Activated CD4-positive, alpha-beta memory T cell treated with anti-CD3 and anti-CD28 coated beads, Interleukin-2, amount 10 ng/mL, durations not matched to agents 7 days and 5 days (primary cell): Measurements from ENCODE around the gene FZR1. TPM values are rescaled to one million over a fixed set of nuclear protein-coding genes. Genes with fewer than 3 reads are reported as not detected.
"Not testable (repeated sequence)": the region's sequence is repeated elsewhere in the genome, so short reads cannot be mapped to it uniquely, and the experiment has no call there.

Experiments
- CTCF ChIA-PET: fragments of 350-600 bp; sonication (Branson Sonifier 250); formaldehyde crosslinking; loops from one replicate; lab custom pipeline; 2021; ENCODE audit warnings: antibody characterized with exemption, inconsistent platforms; lab: Charles Lee
- POLR2A ChIA-PET: fragments of 350-600 bp; sonication (Branson Sonifier 250); formaldehyde crosslinking; loops from one replicate; lab custom pipeline; 2021; ENCODE audit warnings: antibody characterized with exemption; lab: Charles Lee
- DNase-seq: peaks from one replicate; pipeline ENCODE4 v3.0.0-alpha.2; 2020
- H3K27ac Mint-ChIP-seq: one replicate; pipeline ENCODE4 v1.8.0; 2021; ENCODE audit warnings: mild to moderate bottlenecking, mixed read lengths
- H3K27me3 Mint-ChIP-seq: one replicate; pipeline ENCODE4 v1.8.0; 2021; ENCODE audit warnings: mixed read lengths
- H3K36me3 Mint-ChIP-seq: one replicate; pipeline ENCODE4 v1.8.0; 2021; ENCODE audit warnings: low read depth, mixed read lengths
- H3K4me1 Mint-ChIP-seq: one replicate; pipeline ENCODE4 v1.8.0; 2021; ENCODE audit warnings: mixed read lengths
- H3K4me3 Mint-ChIP-seq: one replicate; pipeline ENCODE4 v1.8.0; 2021; ENCODE audit warnings: mild to moderate bottlenecking, mixed read lengths
- H3K9me3 Mint-ChIP-seq: one replicate; pipeline ENCODE4 v1.8.0; 2021; ENCODE audit warnings: mixed read lengths
- total RNA-seq, 2 experiments: library from RNA; stranded (reverse); gene quantifications; one replicate each; pipeline ENCODE4 v1.2.3, GENCODE V29; 2021

The FZR1 gene
- total RNA-seq, 2 experiments from 2014 or later, result 72.2 to 75.6 TPM

DNA sequence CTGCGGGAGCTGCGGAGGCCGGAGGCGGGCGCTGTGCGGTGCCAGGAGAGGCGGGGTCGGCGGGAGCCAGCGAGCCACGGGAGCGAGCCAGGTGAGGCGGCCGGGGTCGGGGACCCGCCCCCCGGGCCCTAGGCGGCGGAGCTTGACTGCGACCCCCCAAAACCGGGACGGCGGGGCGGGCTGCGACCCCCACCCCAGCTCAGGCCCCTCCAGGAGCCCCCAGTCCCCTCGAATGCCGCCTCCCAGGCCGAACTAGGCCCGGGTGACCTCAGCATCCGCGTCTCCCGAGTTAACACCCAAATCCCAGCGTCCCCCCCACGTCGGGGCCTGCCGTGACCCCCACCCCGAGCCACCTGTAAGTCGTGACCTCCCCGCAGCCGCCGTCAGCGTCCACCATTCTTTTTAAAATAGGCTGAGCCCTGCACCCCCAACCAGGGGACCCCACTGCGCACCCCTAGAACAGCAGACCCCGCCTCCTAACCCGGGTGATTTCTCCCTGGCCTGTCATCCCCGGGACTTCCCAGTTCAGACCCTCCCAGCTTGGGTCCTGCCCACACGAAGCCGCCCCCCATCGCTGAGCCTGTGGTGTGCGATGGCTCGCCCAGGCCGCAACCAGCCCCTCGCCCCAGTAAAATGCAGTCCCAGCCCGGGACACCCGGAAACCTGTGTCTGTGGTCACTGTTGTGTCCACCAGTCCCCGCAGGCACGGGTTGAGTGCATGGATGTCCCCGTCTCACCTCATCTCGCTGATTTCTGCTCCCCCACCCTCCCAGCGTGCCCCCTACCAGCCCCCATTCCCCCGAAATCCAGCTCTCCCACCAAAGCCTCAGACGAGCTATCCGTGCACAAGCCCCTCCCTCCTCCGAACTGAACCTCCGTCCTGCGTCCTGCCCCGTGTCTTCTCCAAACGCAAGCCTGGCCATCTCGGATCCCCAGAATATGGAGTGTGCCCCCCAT lies 551 bp downstream of the FZR1 start:
- CTCF ChIA-PET, result no interaction called here
- Mint-ChIP-seq H3K36me3 (peaks cover 33% of the 10 kb centered on the region), H3K4me1 (peaks cover 41% of the 10 kb centered on the region), H3K27me3 (no peaks in the 10 kb centered on the region), H3K4me3 (peak overlapping the region; percentile 88), H3K9me3 (no peaks in the 10 kb centered on the region), H3K27ac (peak overlapping the region; percentile 84)
- peak; percentile 38 for DNase-seq
- POLR2A ChIA-PET, result interaction anchor here (0.6 to 1.9 kb wide), 6 partner anchors 10 to 330 kb away, joined by 3 to 8 read pairs (median 4); partner anchors contain the start of gene MFSD12

DNA sequence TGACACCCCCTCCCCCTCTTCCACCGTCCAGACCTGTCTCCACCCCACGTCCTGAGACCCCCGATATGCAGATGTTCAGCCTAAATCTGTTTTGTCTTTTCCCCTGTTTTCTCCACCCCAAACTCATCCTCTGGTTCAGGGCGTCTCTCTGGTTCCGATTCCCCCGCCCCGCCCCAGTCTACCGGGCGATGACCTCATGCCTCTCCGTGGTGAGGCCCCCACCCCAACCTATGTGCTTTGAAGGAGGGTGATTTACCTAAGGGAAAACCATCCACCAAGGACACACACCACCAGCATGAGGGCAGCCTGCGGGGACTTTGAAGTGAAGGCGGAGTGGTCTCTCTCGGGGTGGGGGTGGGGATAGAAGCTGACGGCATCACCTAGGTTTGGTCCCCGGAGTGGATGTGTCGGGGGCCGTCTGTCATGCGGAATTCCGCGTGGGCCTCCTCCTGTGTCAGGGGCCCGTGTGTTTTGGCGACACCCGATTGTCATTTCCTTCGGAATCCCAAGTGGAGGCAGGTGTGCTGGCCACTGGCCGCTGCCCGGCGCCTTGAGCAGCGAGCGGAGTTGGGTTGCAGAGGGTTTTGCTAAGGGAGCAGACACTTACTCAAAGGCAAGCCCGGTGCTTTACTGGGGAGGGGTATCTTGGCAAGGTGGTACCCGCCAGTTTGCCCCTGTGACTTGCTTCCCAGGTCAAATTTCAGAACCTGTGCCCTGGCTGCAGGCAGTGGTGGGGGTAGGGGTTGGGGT lies 1.4 kb downstream of the FZR1 start:
- CTCF ChIA-PET, result no interaction called here
- Mint-ChIP-seq H3K36me3 (peaks cover 33% of the 10 kb centered on the region), H3K4me3 (peak overlapping the region; percentile 88), H3K27ac (peak overlapping the region; percentile 84), H3K9me3 (no peaks in the 10 kb centered on the region), H3K4me1 (peaks cover 41% of the 10 kb centered on the region), H3K27me3 (no peaks in the 10 kb centered on the region)
- peak; percentile 47 for DNase-seq
- POLR2A ChIA-PET, result interaction anchor here (1.0 to 1.6 kb wide), 3 partner anchors 10 to 331 kb away, joined by 4 to 8 read pairs (median 5); partner anchors contain the start of gene MFSD12

DNA sequence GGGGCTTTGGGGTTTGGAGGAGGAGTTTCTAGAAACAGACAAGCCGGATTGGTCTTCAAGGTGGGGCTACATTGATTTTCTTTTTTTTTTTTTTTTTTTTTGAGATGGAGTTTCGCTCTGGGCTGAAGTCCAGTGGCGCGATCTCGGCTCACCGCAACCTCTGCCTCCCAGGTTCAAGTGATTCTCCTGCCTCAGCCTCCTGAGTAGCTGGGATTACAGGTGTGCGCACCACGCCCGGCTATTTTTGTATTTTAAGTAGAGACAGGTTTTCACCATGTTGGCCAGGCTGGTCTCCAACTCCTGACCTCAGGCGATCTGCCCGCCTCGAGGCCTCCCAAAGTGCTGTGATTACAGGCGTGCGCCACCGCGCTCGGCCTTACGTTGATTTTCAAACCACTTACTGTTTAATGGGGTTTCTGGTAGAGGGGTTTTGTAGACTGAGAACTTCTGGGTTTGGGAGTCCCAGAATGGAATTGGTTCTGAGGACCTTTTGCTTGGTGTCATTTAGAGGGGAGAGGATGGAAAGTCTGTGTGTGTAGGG lies 2.1 kb downstream of the FZR1 start:
- Mint-ChIP-seq H3K4me3 (peak overlapping the region; percentile 88), H3K36me3 (peaks cover 33% of the 10 kb centered on the region), H3K4me1 (peaks cover 41% of the 10 kb centered on the region), H3K27ac (peak overlapping the region; percentile 11)
- POLR2A ChIA-PET, result interaction anchor here (0.6 kb wide), 1 partner anchor 29 kb away, joined by 3 read pairs; no protein-coding TSS in a partner anchor
- not testable (repeated sequence) for DNase-seq, H3K9me3 Mint-ChIP-seq, H3K27me3 Mint-ChIP-seq
- CTCF ChIA-PET, result interaction anchor here (0.7 kb wide), 1 partner anchor 77 kb away, joined by 5 read pairs; the partner anchor contains the start of gene GIPC3

DNA sequence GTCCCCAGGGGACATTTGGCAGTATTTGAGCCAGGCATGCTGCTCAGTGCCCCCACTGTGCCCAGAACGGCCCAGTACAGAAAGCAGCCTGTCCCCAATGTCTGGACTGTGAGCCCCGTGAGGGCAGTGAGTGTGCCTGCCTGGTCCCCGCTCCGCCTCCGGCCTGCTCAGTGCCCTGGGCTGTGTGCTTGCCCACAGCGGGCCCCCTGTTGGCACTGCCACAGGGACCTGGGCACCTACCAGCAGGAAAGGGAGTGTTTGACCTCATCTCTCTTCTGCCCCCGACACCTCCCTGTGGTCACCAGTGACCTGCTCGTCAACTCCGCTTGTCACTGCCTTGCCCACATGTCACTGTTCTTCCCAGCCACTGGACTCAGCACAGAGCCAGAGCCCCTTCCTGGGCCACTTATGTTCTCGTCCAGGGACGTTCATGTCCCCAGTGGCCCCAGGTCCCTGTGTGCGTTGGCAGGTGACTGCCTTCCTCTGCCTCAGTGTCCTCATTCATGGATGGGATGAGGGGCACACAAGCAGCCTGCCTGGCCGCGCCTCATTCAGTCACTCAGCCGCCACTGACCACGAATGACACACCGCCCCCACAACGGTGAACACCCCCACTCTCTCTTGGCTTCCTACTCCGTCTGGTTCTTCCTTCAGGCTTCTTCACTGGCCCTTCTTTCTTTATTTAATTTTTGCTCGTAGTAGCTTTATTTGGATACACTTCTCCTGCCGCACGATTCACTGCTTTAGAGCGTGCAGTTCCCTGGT lies 2.8 kb downstream of the FZR1 start:
- CTCF ChIA-PET, result interaction anchor here (0.7 kb wide), 2 partner anchors 14 to 77 kb away, joined by 3 to 5 read pairs; partner anchors contain the start of gene GIPC3
- no peak overlapping the region for H3K27ac Mint-ChIP-seq
- H3K4me3 Mint-ChIP-seq, result peak overlapping the region; percentile 88
- peaks cover 33% of the 10 kb centered on the region for H3K36me3 Mint-ChIP-seq
- H3K27me3 Mint-ChIP-seq, result no peaks in the 10 kb centered on the region
- POLR2A ChIA-PET, result interaction anchor here (0.6 kb wide), 1 partner anchor 30 kb away, joined by 3 read pairs; no protein-coding TSS in a partner anchor
- H3K9me3 Mint-ChIP-seq, result no peaks in the 10 kb centered on the region
- peaks cover 44% of the 10 kb centered on the region for H3K4me1 Mint-ChIP-seq
- DNase-seq, result no peak

DNA sequence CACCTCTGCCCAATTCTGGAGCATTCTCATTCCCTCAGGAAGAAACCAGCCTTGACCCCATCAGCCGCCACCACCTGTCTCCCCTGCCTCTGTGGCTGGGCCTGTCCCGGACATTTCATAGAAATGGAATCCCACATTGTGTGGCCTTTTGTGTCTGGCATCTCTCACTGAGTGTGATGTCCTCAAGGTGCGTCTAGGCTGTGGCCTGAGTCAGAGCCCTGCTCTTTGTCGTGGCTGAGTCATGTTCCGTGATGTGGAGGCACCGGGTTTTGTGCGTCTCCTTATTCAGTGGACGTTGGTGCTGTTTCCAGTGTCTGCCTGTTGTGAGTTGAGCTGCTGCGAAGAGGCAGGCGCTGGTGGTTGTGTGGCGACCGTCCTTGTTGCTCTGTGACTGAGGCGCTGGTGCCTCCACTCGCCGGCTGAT lies 3.5 kb downstream of the FZR1 start:
- H3K9me3 Mint-ChIP-seq, result no peaks in the 10 kb centered on the region
- H3K27me3 Mint-ChIP-seq, result no peaks in the 10 kb centered on the region
- POLR2A ChIA-PET, result interaction anchor here (1.0 kb wide), 1 partner anchor 9 kb away, joined by 4 read pairs; the partner anchor contains the start of gene DOHH
- DNase-seq, result no peak
- peaks cover 33% of the 10 kb centered on the region for H3K36me3 Mint-ChIP-seq
- peak overlapping the region; percentile 27 for H3K27ac Mint-ChIP-seq
- CTCF ChIA-PET, result interaction anchor here (0.7 kb wide), 1 partner anchor 15 kb away, joined by 3 read pairs; no protein-coding TSS in a partner anchor
- H3K4me3 Mint-ChIP-seq, result peak overlapping the region; percentile 25
- peaks cover 40% of the 10 kb centered on the region for H3K4me1 Mint-ChIP-seq

DNA sequence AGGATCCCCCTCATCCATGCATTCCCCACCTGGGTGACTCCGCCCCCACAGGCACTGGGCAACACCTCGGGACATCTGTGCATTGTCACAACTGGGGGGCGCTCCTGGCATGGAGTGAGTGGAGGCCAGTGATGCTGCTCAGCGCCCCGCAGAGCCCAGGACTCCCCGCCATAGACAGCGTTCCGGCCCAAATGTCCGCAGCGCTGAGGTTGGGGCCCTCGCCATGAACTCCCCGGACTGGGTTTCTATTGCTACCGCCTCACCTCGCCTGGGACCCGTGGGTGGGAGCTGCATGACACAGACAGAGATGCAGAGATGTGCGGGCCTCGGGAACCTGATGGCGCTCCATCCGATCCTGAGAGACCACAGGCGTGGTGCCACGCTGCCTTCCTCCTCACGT lies 4.6 kb downstream of the FZR1 start:
- H3K4me1 Mint-ChIP-seq, result peaks cover 35% of the 10 kb centered on the region
- CTCF ChIA-PET, result no interaction called here

DNA sequence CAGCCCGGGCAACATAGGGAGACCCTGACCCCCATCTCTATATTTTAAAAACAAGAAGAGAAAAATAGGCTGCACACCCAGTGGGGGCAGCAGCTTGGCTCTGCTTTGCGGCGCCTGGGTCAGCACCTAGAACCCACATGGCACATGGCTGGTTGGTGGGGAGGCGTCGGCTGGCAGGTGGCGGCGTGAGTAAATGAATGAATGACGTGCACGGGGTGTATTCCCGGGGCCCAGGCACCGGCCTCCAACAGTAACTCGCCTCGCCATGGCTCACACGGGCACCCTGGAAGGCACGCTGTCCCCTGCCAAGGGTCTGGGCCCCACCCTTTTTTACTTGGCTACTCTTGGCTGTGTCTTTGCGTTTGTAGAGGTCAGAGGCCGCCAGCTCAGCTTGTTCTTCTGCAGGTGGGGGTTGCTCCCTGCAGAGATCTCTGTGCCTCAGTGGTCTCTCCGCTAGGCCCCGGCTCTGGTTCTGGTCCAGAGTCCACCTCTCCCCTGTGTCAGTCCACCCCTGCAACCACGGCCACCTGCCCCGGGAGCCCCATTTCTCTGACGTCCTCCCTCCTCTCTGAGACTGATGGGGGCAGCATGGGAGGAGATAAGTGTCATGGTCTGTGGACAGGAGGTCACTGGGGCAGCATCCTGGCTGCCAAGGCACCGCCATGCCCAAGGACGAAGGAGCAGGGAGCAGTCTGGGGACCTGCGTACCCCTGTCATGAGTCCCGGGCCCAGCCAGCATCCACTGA lies 5.6 kb downstream of the FZR1 start:
- Mint-ChIP-seq H3K27me3 (no peaks in the 10 kb centered on the region), H3K27ac (no peak overlapping the region), H3K4me1 (peaks cover 41% of the 10 kb centered on the region), H3K36me3 (peaks cover 32% of the 10 kb centered on the region), H3K4me3 (no peak overlapping the region), H3K9me3 (no peaks in the 10 kb centered on the region)
- DNase-seq, result no peak
- ChIA-PET CTCF (no interaction called here), POLR2A (no interaction called here)

More for the DNA sequence above, 4.6 kb downstream of the FZR1 start:
- DNase-seq, result no peak
- POLR2A ChIA-PET, result interaction anchor here (1.0 kb wide), 1 partner anchor 10 kb away, joined by 4 read pairs; the partner anchor contains the start of gene DOHH
- Mint-ChIP-seq H3K9me3 (no peaks in the 10 kb centered on the region), H3K27me3 (no peaks in the 10 kb centered on the region), H3K36me3 (peaks cover 33% of the 10 kb centered on the region), H3K4me3 (no peak overlapping the region), H3K27ac (no peak overlapping the region)

DNA sequence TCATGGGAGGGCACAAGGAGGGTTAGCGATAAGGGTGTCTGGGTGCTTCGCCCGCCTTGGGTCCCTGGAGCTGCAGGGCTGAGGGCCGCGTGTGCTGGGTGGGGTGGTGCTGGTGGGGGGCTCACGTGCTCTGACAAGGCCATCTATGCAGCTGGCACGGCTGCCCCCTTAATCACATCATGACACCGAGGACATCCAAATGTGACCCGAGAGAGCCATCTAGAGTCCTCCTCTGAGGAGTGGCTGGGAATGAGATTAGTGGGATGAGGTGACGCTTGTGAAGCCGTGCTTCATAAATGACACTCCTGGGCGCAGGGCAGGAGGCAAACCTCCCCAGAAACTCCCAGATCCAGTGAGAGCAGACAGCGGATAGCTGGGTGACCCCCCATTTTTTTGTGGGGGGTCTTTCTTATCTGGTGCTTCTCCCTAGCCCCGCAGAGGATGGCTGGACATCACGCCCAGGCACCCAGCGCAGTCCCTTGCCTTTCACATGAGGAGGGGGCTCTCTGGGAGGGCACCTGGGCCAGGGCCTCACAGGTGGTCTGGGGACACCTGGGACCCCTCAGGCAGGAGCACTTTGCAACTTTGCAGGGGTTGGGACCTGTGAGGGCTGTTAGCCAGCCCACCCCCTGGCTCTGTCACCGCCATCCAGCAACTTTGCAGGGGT lies 6.6 kb downstream of the FZR1 start:
- Mint-ChIP-seq H3K36me3 (peaks cover 25% of the 10 kb centered on the region), H3K27me3 (no peaks in the 10 kb centered on the region), H3K27ac (no peak overlapping the region), H3K4me3 (no peak overlapping the region), H3K9me3 (no peaks in the 10 kb centered on the region), H3K4me1 (peaks cover 35% of the 10 kb centered on the region)
- ChIA-PET CTCF (no interaction called here), POLR2A (no interaction called here)
- DNase-seq, result no peak

DNA sequence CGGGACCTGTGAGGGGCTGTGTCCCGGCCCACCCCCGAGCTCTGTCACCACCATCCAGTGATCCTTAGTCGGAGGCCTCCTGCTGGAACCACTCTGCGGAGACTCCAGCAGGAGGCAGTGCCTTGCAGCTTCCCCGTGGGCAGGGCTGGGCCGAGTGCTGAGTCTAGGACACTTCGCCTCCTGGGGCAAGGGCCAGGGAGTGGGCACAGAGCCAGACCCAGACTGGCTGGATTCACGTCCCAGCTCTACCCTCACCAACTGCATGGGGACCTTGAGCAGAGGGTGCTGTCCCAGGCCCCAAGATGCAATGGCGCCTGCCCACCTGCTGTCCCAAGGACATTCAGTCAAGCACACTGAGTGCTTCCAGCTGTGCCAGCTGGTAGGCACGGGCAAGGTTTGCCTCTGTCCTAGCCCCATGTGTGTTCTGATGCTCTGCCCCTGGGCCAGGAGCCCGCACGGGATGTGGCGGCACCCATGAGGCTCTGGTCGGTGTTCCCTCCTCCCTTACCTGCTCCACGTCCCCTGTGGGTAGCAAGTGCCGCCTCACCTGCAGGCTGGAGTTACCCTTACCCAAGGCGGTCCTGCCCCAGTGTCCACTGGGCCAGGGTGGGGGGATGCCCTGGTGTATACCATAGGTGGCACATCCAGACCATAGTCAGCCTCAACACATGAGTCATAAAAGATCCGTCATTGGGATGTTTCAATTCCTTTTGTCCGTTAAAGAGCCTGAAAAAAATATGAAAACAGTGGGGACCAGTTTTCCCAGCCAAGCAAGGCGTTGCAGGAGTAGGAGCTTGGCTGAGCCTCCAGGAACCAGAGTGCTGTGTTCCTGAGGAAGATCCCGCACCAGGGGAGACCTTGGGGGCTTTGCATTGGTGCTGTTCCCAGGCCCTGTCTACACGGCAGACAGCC lies 7.4 kb downstream of the FZR1 start:
- Mint-ChIP-seq H3K4me1 (peaks cover 31% of the 10 kb centered on the region), H3K9me3 (no peaks in the 10 kb centered on the region), H3K27me3 (no peaks in the 10 kb centered on the region), H3K4me3 (no peak overlapping the region), H3K27ac (no peak overlapping the region), H3K36me3 (peaks cover 22% of the 10 kb centered on the region)
- ChIA-PET CTCF (no interaction called here), POLR2A (no interaction called here)
- DNase-seq, result no peak

DNA sequence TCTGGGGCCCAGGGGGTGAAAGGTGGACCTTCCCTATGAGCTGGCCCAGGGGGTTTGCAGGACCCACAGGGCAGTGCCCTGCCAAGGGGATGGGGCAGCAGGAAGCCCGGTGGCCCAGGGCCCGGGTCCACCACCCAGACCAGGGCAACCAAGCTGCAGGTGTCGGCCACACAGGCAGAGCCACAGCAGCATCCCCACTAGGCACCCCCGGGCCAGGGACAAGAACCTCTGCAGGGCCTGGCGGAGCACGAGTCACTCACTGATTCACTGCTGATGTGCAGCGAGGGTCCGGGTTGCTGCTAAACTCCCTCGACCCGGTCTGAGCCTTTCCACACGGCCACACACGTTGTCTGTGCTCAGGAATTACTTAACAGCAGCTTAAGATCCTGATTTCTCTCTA lies 8.8 kb downstream of the FZR1 start:
- ChIA-PET POLR2A (no interaction called here), CTCF (no interaction called here)
- no peak overlapping the region for H3K4me3 Mint-ChIP-seq
- H3K27me3 Mint-ChIP-seq, result no peaks in the 10 kb centered on the region
- no peak overlapping the region for H3K27ac Mint-ChIP-seq
- peaks cover 9% of the 10 kb centered on the region for H3K36me3 Mint-ChIP-seq
- no peak for DNase-seq
- H3K4me1 Mint-ChIP-seq, result peaks cover 19% of the 10 kb centered on the region
- no peaks in the 10 kb centered on the region for H3K9me3 Mint-ChIP-seq
